SK-N-DZ (cell line): ENCODE results near the gene RC3H2.

Source experiments
- DNase-seq: peaks from one replicate; pipeline ENCODE4 v3.0.0-alpha.2; 2015; ENCODE audit warnings: low spot score
- small RNA-seq, 2 experiments: library from RNA; depleted of rRNA; stranded (forward); fragments of <200 nt; gene quantifications; one replicate each; pipeline ENCODE3, GENCODE V24; 2014

RC3H2 gene

GRCh38 chr9:122808141-122808540 is 97.0 kb downstream of the RC3H2 start:
- DNase-seq, result no peak

- no peak for DNase-seq
Observed at GRCh38 chr9:122807271-122807900, 97.8 kb downstream of the RC3H2 start.

- no peak for DNase-seq
Observed at GRCh38 chr9:122806661-122807060, 98.5 kb downstream of the RC3H2 start.

GRCh38 chr9:122800066-122801060 is 104.8 kb downstream of the RC3H2 start, which contains the start of gene OR1K1:
Gene OR1K1, plus strand, starts transcription at chr9:122800123. Its CDS starts 0 bp downstream, at chr9:122800123.
- DNase-seq, result no peak

- no peak for DNase-seq
Observed at GRCh38 chr9:122797316-122798063, 107.7 kb downstream of the RC3H2 start.

Small RNA genes within 50 kb of the gene (small RNA-seq; reads per million reads assigned to genes)
- gene RNY1P15 (0 to 0.13 reads per million in 2 experiments), gene SNORD90 (49.7 to 349 reads per million in 2 experiments)
